Kidney glomerular epithelial cell (primary cell): ENCODE data around the gene AMDHD2.
A peak's percentile ranks its signal among the peaks of the same experiment; 100 is the strongest.

Experiments used
- DNase-seq: peaks from one replicate; lab custom pipeline; 2025; lab: John Stamatoyannopoulos, UW

The AMDHD2 gene

DNA sequence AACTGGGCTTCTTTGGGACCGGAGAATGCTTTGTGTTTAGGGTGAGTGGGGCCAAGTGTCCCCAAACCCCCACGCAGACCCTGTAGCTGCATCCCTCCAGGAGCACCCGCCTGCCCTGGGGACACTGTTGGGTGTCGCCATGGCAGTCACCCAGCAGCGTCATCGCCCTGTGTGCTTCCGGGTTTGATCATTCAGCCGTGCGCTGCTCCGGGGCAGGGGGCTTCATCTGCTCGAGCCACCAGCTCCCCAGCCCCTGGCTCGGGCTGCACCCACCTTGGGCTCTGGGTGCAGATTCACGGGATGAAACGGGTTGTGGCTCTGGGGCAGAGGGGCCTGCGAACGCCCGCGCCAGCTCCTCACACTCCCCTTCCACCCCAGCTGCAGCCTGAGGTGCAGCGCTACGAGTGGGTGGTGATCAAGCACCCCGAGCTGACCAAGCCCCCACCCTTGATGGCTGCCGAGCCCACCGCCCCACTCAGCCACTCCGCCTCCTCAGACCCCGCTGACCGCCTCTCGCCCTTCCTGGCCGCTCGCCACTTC lies 20.2 kb upstream of the AMDHD2 start:
- DNase-seq, result no peak

- no peak for DNase-seq
These were observed 19.7 kb upstream of the AMDHD2 start for GRCh38 chr16:2500430-2500917.

DNA sequence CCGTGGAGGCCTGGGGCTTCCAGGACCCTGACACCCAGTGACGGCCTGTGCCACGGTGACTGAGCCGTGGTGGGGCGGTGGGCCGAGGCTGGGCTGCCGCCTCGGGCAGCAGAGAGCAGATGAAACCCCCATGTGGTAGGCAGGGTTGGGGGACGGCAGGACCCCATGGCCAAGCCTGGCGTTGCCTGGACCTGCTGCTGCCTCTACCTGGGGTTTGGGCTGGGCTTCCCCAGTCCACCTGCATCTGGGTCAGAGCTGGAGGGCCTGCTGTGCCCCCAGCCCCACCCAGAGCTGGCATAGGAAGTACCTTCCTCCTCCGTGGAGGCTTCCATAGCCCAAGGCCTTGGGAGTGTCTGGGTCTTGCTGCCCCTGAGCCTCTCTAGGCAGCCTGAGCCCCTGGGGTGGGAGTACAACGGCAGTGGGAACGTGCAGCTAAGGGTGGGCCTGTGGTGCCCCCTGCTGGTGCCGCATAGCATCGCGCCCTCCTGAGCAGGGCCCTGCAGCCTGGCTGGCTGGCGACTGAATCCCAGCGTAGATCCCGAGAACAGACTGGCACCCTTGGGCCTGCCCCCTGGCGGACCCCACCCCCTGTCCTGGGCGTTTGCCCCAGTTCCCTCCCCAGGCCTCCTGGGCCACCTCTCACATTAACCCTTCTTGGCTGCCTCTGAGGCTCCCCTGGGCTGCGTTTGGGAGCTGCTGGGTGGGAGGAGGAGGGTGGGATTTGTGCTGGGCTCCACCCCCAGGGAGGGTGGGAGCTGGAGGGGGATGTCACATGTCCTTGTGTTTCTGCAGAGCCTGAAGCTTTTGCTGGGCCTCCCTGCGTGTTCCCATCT lies 19.0 kb upstream of the AMDHD2 start:
- DNase-seq, result peak; percentile 57

DNA sequence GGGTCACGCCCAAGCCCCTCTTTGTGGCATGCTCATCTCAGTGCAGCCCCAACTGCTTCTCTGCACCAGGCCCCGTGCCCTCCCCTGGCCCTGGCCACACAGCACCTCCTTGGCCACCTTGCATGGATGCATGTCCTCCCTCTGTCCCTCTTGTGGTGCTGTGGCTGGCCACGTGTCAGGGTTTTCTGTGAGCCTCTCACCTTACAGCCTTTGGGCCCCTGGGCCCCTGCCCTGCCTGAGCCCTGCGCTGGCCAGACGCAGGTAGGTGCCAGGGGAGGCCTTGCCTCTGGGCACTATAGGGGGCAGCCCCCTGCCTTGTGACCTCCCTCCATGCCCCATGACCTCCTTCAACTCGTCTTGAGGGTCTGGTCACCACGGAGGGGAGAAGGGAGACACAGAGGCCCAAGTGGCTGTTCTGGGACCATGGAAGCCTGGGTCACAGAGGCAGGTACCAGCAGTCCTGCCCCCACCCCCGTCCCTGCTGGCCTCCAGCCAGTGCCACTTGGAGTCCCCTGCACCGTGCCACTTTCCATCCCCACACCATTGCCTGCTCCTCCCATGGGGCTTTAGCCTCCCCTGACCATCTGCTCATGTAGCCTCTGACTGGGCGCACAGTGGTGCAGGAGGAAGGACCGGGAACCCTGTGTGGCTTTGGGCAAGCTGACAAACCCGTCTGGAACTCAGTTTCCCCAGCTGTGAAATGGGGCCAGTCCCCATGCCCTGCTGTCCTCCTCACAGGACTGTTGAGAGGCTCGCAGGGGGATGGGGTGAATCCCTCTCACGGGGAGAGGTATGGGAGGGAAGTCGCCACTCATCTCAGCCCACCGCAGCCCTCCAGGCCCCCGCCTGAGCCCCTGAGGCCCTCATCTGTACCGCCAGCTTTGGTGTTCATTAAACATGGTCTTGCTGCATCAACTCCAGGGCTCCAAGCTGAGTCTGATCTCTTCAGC lies 17.9 kb upstream of the AMDHD2 start:
- no peak for DNase-seq

- no peak for DNase-seq
These were observed 14.5 kb upstream of the AMDHD2 start for GRCh38 chr16:2505695-2506094.

- DNase-seq, result no peak
These were observed 13.0 kb upstream of the AMDHD2 start for GRCh38 chr16:2507052-2507659.

GRCh38 chr16:2507665-2508064 lies 12.5 kb upstream of the AMDHD2 start:
- no peak for DNase-seq

GRCh38 chr16:2508722-2509400 lies 11.3 kb upstream of the AMDHD2 start:
- DNase-seq, result no peak

DNA sequence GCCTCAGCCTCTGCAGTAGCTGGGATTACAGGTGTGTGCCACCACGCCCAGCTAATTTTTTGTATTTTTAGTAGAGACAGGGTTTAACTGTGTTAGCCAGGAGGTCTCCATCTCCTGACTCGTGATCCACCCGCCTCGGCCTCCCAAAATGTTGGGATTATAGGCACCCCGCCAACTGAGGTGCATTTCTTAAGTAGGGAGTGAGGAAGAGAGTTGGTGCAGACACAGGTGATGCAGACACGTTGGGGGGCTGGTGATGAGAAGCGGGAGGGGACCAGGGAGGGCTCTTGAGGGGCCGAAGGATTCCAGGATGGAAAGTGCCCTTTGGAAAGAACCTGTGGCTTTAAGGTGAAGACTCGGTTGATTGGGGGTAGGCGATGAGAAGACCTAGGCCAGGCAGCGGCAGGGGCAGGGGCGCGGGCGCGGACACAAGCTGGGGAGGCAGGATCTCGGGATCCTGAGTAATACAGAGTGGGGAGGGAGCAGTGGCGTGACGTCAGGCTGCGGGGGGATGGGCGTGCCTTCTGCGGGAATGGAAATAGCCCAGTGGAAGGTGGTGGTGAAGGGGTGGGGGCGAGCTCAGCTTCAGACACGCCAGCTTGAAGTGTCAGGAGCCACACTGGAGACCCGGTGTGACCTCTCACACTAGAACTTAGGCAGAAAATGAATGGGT lies 8.9 kb upstream of the AMDHD2 start:
- DNase-seq, result peak; percentile 8

DNA sequence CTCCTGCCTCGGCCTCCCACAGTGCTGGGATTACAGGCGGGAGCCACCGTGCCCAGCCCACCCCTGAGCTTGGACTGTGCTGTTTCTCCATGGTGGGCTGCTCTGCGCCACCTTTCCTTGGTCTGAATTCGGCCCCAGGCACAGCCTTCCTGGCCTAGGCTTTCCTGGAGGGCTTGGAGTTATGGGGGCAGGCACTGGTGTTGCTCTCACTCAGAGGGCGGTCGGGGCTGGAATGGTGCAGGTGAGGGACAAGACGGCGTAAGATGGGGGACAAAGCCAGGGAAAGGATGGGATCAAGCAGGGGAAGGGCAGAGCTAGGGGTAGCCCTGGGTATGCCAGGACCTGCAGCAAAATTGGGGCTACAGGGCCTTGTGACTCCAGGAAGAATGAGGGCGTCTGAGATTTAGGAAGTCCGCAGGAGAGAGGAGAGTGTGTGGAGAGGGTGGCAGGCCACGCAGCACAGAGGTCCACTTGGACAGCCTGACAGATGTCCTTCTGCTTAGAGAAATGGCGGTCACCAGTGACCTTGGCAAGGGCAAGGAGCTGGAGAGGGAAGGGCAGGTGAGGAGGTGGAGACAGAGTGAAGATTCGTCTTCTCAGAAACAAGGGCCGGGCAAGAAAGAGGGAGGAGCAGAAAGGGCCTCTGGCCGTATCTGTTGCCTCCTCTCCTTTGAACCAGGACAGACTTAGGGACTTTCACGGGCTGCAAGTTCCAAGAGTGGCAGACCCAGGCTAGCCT lies 8.0 kb upstream of the AMDHD2 start:
- DNase-seq, result no peak

DNA sequence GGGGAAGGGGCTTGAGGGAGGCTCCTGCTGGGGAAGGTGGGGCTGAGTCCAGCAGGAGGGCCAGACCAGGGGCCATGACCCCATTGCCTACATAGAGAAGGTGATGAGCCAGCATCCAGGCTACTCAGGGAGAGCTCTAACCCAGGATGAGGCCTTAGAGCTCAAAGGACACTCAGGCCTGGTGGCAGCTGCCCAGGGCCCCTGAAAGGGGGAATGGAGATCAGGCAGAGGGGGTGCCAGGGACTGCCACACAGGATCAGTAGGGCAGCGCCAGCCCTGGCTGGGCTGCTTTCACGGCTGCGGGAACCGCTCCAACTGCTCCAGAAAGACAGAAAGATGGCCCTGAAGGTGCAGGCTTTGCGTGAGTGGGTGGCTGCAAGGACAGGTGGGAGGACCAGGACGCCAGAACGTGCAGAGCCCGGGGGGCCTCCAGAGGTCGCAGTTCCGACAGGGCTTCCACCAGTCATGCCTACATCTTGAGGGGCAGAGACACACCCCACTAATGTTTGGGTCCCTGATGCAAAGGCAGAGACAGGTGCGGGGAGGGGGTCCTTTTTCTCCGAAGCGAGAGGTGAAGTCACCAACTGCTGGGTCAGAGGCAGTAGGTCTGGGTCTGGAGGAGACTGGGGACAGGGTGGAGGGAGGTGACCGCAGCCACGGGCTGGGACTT lies 7.3 kb upstream of the AMDHD2 start:
- no peak for DNase-seq

DNA sequence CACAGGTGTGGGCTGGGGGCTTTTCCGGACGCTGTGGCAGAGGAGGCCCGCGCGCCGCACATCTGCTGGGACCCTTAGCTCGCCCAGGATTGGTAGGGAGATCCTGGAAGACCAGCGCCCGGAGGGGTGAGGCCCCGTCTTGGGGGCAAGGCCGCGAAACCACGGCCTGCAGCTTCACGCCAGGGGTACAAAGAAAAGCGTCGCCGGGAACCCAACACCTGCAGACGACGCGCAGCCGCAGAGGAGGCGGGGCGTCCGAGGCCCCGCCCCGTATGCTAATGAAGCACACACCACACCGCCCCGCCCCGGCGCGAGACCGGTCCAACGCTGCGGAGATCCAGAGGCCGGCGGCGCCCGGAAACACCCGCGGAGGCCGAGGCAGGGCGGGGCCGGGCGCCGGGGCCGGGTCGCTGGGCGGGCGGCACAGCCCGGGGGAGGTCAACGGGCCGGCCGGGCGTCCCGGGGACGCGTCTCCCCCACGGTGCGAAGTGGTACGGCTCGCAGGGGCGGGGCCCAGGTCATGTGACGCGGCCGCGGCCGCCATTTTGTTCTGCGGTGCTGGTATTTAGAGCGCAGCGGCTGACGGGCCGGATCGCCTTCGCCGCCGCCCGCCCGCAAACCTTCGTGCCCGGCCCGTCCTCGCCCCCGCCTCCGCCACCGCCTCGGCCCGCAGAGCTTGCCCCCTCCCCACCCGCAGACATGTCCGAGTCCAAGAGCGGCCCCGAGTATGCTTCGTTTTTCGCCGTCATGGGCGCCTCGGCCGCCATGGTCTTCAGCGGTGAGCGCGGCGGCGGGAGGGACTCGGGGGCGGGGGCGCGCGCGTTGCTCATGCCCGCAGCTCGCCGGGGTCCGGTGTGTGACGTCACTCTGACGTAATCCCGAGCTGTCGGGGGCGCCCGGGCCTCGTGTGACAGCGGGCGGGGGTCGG lies 6.5 kb upstream of the AMDHD2 start, which contains the start of gene ATP6V0C:
TSS of gene ATP6V0C (plus strand) at position 548 of the 928 bp plus-strand sequence. CDS start at position 700, 152 bp downstream.
- DNase-seq, result peak; percentile 86

DNA sequence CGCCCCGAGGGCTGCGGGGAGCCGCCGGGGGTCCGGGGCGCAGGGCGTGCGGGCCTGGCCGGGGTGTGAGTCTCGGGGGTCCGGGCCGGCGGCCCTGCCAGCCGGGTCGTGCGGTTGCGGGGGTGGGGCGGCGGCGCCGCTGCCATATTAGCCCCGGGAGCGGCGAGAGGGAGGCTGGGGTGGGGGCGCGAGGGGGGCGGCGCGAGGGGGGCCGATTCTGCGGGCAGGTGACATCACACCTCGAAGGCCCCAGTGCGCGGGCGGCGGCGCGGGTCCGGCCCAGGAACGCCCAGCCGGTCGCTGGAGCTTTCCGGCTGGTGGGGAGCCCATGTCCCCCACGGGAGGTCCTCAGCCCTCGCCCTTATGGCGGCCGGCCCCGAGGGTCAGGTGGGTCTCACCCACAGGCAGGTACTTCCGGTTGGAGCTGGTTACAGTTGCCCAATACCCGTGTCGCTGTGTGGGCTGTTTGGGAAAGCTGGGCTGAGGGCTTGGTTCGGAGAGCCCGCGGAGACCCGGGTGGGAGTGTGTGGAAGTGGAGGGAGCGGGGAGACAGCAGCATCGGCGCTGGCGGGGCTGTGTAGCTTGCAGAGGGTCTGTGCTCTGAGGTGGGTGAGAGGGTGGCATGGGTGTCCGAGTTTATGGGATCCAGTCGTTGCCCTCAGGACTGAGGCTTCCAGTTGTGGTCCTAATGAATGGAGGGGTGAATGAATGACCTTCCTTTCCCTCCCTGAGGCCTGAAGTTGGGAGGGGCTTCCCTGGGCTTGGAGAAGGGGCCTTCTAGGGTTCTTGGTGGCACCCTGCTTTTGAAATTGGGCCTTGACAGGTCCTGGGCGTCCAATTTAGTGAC lies 5.6 kb upstream of the AMDHD2 start:
- DNase-seq, result no peak

GRCh38 chr16:2515180-2515851 lies 4.9 kb upstream of the AMDHD2 start:
- DNase-seq, result no peak

DNA sequence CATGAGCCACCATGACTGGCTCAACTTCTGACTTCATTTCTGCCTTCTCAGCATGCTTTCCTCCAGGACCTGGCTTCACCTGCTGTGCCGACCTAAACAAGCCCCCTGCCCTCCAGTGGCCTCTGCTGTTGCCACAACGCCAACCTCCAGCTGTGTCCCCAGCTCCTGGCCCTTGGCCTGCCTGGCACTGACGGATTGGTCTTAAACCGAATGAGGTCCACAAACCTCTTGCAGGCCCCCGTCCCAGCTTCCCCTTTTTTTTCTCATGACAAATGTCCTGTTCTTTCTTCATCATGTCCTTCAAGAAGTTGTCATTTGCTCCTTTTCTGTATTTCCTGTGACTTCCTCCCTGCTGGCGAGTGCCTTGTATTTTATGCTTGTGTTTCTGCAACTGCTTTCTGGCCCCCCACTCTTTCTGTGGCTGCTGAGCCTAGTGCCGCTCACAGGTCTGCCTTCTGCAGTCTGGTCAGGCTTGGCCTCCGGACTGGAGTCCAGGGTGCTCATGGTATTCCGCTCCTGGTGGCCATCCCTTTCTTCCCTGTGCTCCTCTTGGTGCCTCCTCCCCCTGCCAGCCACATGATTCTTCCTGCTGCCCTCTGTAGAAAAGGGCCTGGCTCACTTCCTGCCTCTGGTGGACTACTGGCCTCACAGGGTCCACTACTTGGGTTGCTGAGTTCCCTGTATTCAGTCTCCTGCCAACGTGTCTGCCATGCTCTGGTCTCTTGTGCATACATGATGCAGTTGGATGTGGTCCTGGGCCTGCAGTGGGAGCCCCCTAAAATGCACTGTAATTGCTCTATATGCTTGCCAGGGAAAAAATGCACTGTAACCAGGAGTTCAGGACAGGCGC lies 3.6 kb upstream of the AMDHD2 start:
- DNase-seq, result no peak
